ENCODE results near the gene ISLR.

The ISLR gene

GRCh38 chr15:74170071-74170844 lies 3.3 kb upstream of the ISLR start:
- no peak overlapping the region for H3K27ac ChIP-seq (ENCODE audit: extremely low read depth, low read depth, low read length)
- CTCF ChIA-PET, result interaction anchor here (0.6 to 1.5 kb wide), 4 partner anchors 13 to 137 kb away, joined by 3 to 4 read pairs (median 3); no protein-coding TSS in a partner anchor

DNA sequence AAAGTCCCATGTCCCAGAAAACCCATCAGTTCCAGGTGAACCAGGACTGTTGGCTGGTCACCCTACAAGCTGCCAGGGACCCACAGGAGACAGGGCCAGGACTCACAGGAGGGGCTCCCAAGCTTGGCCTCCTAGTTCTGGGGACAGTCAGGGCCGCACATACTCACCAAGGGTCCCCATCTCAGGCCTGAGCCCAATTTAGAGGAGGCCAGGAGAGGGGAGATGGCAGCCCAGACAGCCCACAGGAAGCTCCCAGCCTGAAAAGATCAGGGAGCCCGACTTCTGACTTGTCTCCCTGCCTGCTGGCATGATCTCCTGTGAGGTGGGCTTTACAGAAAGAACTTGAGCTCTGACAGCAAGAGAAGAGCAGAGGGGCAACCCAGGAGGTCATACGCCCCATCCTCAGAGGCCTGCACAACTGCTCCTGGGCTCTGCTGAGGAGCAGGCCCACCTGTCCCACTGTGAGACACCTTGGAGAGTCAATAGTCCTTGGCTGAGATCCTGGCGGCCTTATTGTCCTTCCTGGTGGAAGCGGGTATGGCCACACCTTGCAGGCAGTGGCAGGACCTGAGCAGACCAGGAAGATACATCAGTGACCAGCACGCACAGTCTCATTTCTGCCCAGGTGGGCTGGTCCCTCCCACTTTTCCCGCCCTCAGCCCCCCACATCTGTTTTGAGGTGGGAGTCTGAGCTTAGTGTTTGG lies 2.5 kb upstream of the ISLR start:
- Histone ChIP-seq H3K9me3 (ENCODE audit: control insufficient read depth, insufficient read depth, low read depth, low read length) (no peaks in the 10 kb centered on the region), H3K4me1 (ENCODE audit: control insufficient read depth, insufficient read depth, low read length) (peaks cover 8% of the 10 kb centered on the region), H3K27ac (ENCODE audit: extremely low read depth, low read depth, low read length) (no peak overlapping the region), H3K4me3 (ENCODE audit: low read depth, low read length) (no peak overlapping the region), H3K36me3 (ENCODE audit: control insufficient read depth in 2 of 2, insufficient read depth in 1 of 2, low read length in 2 of 2) (no peaks in the 10 kb centered on the region)
- CTCF ChIA-PET, result interaction anchor here (0.6 to 1.3 kb wide), 2 partner anchors 137 to 148 kb away, joined by 3 to 4 read pairs; no protein-coding TSS in a partner anchor
- no peak for TF ChIP-seq GLI4 (tag by site-specific recombination; IDR thresholded peaks at IDR 0.05)
- TF ChIP-seq ZFHX2 (tag by site-specific recombination; conservative IDR thresholded peaks at IDR 0.05), result peak; percentile 43; the same call in 1 of the 2 replicates
- TF ChIP-seq ZNF514 (tag by site-specific recombination; IDR thresholded peaks at IDR 0.05), result no peak
- no peak for TF ChIP-seq ZFP3 (tag by site-specific recombination; IDR thresholded peaks at IDR 0.05; ENCODE audit: low read depth)
- no peak for TF ChIP-seq SALL2 (tag by site-specific recombination; IDR thresholded peaks at IDR 0.05; ENCODE audit: borderline replicate concordance)
- TF ChIP-seq SETDB1 (IDR thresholded peaks at IDR 0.05; ENCODE audit: insufficient read length, low read length), result no peak
- no peak for TF ChIP-seq ZNF670 (tag by site-specific recombination; IDR thresholded peaks at IDR 0.05; ENCODE audit: low read depth)
- peak; percentile 13; the same call in 1 of the 2 replicates for TF ChIP-seq EGR2 (tag by site-specific recombination; IDR thresholded peaks at IDR 0.05; ENCODE audit: low read depth)
- TF ChIP-seq BCL11A (tag by site-specific recombination; IDR thresholded peaks at IDR 0.05; ENCODE audit: low read depth), result no peak
- POLR2A ChIA-PET, result interaction anchor here (0.9 kb wide), 1 partner anchor 40 kb away, joined by 13 read pairs; the partner anchor contains the start of gene ISLR2

More at GRCh38 chr15:74170071-74170844, 3.3 kb upstream of the ISLR start:
- no peaks in the 10 kb centered on the region for H3K9me3 ChIP-seq (ENCODE audit: control insufficient read depth, insufficient read depth, low read depth, low read length)
- H3K4me1 ChIP-seq (ENCODE audit: control insufficient read depth, insufficient read depth, low read length), result peaks cover 8% of the 10 kb centered on the region
- H3K36me3 ChIP-seq (ENCODE audit: control insufficient read depth in 2 of 2, insufficient read depth in 1 of 2, low read length in 2 of 2), result no peaks in the 10 kb centered on the region
- no peak overlapping the region for H3K4me3 ChIP-seq (ENCODE audit: low read depth, low read length)
- TF ChIP-seq GFI1B (tag by site-specific recombination; IDR thresholded peaks at IDR 0.05) (no peak), ZNF529 (tag by site-specific recombination; IDR thresholded peaks at IDR 0.05; ENCODE audit: insufficient replicate concordance) (no peak), PRDM1 (tag by site-specific recombination; IDR thresholded peaks at IDR 0.05) (peak; percentile 43; the same call in 1 of the 2 replicates), ZNF600 (tag by site-specific recombination; IDR thresholded peaks at IDR 0.05) (no peak)
- TF ChIP-seq, protein P1, sequence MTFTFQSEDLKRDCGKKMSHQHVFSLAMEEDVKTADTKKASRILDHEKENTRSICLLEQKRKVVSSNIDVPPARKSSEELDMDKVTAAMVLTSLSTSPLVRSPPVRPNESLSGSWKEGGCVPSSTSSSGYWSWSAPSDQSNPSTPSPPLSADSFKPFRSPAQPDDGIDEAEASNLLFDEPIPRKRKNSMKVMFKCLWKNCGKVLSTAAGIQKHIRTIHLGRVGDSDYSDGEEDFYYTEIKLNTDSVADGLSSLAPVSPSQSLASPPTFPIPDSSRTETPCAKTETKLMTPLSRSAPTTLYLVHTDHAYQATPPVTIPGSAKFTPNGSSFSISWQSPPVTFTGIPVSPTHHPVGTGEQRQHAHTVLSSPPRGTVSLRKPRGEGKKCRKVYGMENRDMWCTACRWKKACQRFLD (tag by site-specific recombination; IDR thresholded peaks at IDR 0.05), result no peak
- POLR2A ChIA-PET, result no interaction called here

DNA sequence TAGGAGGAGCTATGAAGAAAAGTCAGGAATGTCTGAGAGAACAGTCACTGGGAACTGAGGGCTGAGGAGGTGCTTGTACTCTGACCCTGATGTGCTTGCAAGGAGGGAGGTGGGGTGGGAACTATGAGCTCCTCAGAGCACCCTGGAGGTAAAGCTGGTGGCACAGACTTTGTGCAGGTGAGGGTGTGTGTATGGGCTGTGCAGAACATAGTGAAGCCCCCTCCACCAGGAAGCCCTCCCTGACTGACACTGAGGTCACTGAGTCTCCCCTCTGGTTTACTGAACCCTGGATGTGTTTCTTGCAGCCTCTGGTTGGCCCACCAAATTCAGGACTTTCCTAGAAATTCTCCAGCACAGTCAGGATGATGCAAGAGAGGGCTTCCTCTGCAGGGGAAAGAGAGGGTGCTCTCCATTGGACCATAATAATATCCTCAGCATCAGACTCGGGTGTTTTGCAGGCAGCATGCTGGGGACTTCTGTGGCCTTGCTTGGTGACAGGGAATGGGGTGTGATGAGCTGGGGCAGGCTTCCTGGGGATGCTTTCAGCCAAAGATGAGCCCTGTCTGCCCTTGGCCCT lies 1.5 kb upstream of the ISLR start:
- peak; percentile 7; the same call in 1 of the 2 replicates for TF ChIP-seq ZIC2 (tag by site-specific recombination; IDR thresholded peaks at IDR 0.05)
- TF ChIP-seq ZNF701 (tag by site-specific recombination; IDR thresholded peaks at IDR 0.05), result no peak
- TF ChIP-seq ZBTB48 (tag by site-specific recombination; IDR thresholded peaks at IDR 0.05), result no peak
- POLR2A ChIA-PET, result interaction anchor here (0.9 to 1.1 kb wide), 2 partner anchors 42 to 43 kb away, joined by 3 to 13 read pairs; partner anchors contain the start of gene ISLR2
- H3K36me3 ChIP-seq (ENCODE audit: control insufficient read depth in 2 of 2, insufficient read depth in 1 of 2, low read length in 2 of 2), result no peaks in the 10 kb centered on the region
- H3K9me3 ChIP-seq (ENCODE audit: control insufficient read depth, insufficient read depth, low read depth, low read length), result no peaks in the 10 kb centered on the region
- peaks cover 8% of the 10 kb centered on the region for H3K4me1 ChIP-seq (ENCODE audit: control insufficient read depth, insufficient read depth, low read length)
- no peak overlapping the region for H3K27ac ChIP-seq (ENCODE audit: extremely low read depth, low read depth, low read length)
- H3K4me3 ChIP-seq (ENCODE audit: low read depth, low read length), result no peak overlapping the region
- CTCF ChIA-PET, result interaction anchor here (0.6 to 1.6 kb wide), 3 partner anchors 10 to 63 kb away, joined by 3 read pairs; no protein-coding TSS in a partner anchor

Measured in HEK293 (cell line).